Spleen (tissue), 7 donors: ENCODE data around the gene CADM2.

ENCODE experiments used
- CTCF ChIP-seq, 11 experiments: fragments of 200-600 bp in 7 of 11; fragments of 450-650 bp in 4 of 11; sonication (generic) in 4 of 11; IDR thresholded peaks in 8 of 11; conservative IDR thresholded peaks in 3 of 11; 1 replicate in 7 of 11; 2 replicates in 4 of 11; pipeline versions ENCODE4 v1.4.0 to v1.8.0; 2016 to 2021; ENCODE audit warnings: antibody characterized with exemption in 11 of 11, inconsistent platforms in 4 of 11, mild to moderate bottlenecking in 1 of 11
- POLR2AphosphoS5 ChIP-seq, 3 donors: sonication (generic); formaldehyde crosslinking; IDR thresholded peaks; one replicate each; pipeline ENCODE4 v1.5.1; 2017; ENCODE audit warnings: antibody characterized with exemption in 3 of 3
- donor health status: DM: no; HTN: no; CAD: no; lungs with moderate emphysema.
- donor health status: DM: no; HTN: no; CAD: no.
- donor health status: DM: no; HTN: no; CAD: no.

DNA sequence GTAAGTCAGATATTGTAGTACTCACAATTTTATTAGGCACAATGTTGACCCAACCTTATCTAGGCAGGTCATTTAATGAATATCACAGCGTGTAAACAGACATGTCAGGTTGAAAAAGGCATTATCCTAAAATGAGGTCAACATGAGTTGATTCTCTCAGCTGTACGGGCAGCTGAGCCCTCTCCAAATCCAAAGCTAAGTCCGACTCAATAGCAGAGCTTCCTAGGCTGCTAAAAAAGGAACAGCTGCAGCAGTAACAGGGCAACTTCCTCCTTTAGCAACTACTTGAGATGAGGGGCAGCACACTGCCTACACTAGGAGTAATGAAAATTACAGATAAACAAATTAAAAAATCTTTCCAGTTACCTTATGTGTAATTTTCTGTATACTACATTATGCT, 189.2 kb downstream of the CADM2 start:
- TF ChIP-seq CTCF (IDR thresholded peaks at IDR 0.05 in 8 of 11, conservative IDR thresholded peaks at IDR 0.05 in 3 of 11) (no peak), POLR2AphosphoS5 (IDR thresholded peaks at IDR 0.05) (no peak)
